Smooth muscle cell (in vitro differentiated cells): Measurements from ENCODE around the gene RNLS. TPM values are rescaled to one million over a fixed set of nuclear protein-coding genes. Genes with fewer than 3 reads are reported as not detected.

Experiments used
- DNase-seq: peaks from one replicate; lab custom pipeline; 2025; ENCODE audit not compliant: unreplicated experiment; lab: John Stamatoyannopoulos, UW
- H2AFZ ChIP-seq: fragments of 200-600 bp; sonication (generic); 2 replicates; pipeline ENCODE4 v1.6.0; 2016; ENCODE audit warnings: antibody characterized with exemption, low read depth, mild to moderate bottlenecking
- H3F3A ChIP-seq: fragments of 200-600 bp; sonication (generic); 2 replicates; pipeline ENCODE4 v1.6.0; 2017; ENCODE audit warnings: antibody characterized with exemption, low read depth
- H3K27ac ChIP-seq: fragments of 200-600 bp; sonication (generic); 2 replicates; pipeline ENCODE4 v1.5.1; 2016; ENCODE audit warnings: low read depth, mild to moderate bottlenecking
- H3K27me3 ChIP-seq: fragments of 200-600 bp; sonication (generic); 2 replicates; pipeline ENCODE4 v1.6.1; 2016; ENCODE audit warnings: low read depth, mild to moderate bottlenecking
- H3K36me3 ChIP-seq: fragments of 200-600 bp; sonication (generic); 2 replicates; pipeline ENCODE4 v1.5.1; 2016; ENCODE audit warnings: low read depth
- H3K4me1 ChIP-seq: fragments of 200-600 bp; sonication (generic); 2 replicates; pipeline ENCODE4 v1.5.1; 2016; ENCODE audit warnings: low read depth
- H3K4me2 ChIP-seq: fragments of 200-600 bp; sonication (generic); 2 replicates; pipeline ENCODE4 v1.6.0; 2016; ENCODE audit warnings: mild to moderate bottlenecking
- H3K4me3 ChIP-seq: fragments of 200-600 bp; sonication (generic); 2 replicates; pipeline ENCODE4 v1.5.1; 2016; ENCODE audit warnings: mild to moderate bottlenecking
- H3K79me2 ChIP-seq: fragments of 200-600 bp; sonication (generic); 2 replicates; pipeline ENCODE4 v1.6.0; 2016; ENCODE audit warnings: low read depth, mild to moderate bottlenecking
- H3K9ac ChIP-seq: fragments of 200-600 bp; sonication (generic); 2 replicates; pipeline ENCODE4 v1.6.0; 2016; ENCODE audit warnings: low read depth
- H3K9me3 ChIP-seq: fragments of 200-600 bp; sonication (generic); replicated peaks from 2 replicates; pipeline ENCODE4 v1.5.1; 2016; ENCODE audit warnings: low read depth
- H4K20me1 ChIP-seq: fragments of 200-600 bp; sonication (generic); 2 replicates; pipeline ENCODE4 v1.6.0; 2016; ENCODE audit warnings: low read depth
- WGBS: methylation state at CpG from one replicate; pipeline ENCODE4 v1.1.7; 2016; ENCODE audit warnings: low lambda C conversion rate; 5-methylcytosine and 5-hydroxymethylcytosine counted together
- polyA plus RNA-seq: library from polyadenylated mRNA; unstranded; fragments of >200 nt; fragmentation: Nextera tagmentation; extraction: Ambion mirVana; gene quantifications from 2 replicates; pipeline ENCODE4 v1.2.1, GENCODE V29; 2016
- total RNA-seq: library from RNA; depleted of rRNA; stranded (reverse); fragments of >200 nt; gene quantifications from 2 replicates; pipeline ENCODE4 v1.2.3, GENCODE V29; 2014
- TF ChIP-seq, protein P1 (sequence below): fragments of 200-600 bp; sonication (generic); IDR thresholded peaks from 2 replicates; pipeline ENCODE4 v1.5.1; 2017; ENCODE audit warnings: borderline replicate concordance, mild to moderate bottlenecking, antibody characterized with exemption; ENCODE audit not compliant: insufficient read depth, poor library complexity, severe bottlenecking

The RNLS gene
- total and polyA plus RNA-seq, 2 experiments from 2014 or later, result 4.8 to 11.2 TPM

DNA sequence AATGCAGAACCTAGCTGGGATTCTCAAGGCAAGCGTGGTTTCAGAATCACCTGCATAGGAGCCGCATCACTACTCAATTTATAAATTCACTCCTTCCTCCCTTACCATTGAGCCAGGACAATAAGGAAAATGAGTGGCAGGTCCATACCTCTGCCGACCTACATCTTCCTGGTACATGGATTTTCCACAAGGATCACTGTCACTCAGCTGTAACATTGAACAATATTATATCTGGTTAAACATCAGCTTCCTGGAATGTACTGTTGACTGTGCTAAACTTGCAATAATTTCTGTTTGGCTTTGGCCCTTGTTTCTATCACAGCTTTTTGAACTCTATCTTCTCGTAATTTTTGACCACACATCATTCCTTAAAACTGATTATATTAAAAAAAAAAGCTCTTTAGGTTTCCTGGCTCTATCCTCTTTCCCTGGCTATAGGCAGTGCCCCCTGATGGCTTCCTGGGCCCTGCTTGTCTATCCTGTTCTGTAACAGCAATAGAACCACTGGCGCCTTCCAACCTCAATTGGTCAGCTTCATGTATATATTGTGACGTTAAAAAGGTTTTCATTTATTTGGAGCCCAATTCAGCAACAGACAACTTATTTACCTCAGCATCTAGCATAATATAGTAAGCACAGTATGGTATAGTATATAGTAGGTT is 59.2 kb downstream of the RNLS start:
- H3K4me3 ChIP-seq, result no peak overlapping the region
- H3K4me1 ChIP-seq, result no peaks in the 10 kb centered on the region
- H3K9ac ChIP-seq, result no peak overlapping the region
- WGBS, result 94% methylated on average over 6 of the region's 6 CpGs
- H3K4me2 ChIP-seq, result no peak overlapping the region
- no peaks in the 10 kb centered on the region for H3K79me2 ChIP-seq
- H3K9me3 ChIP-seq, result no peaks in the 10 kb centered on the region
- DNase-seq, result no peak
- H3F3A ChIP-seq, result no peaks in the 10 kb centered on the region
- H3K27ac ChIP-seq, result no peak overlapping the region
- H3K36me3 ChIP-seq, result no peaks in the 10 kb centered on the region
- no peaks in the 10 kb centered on the region for H4K20me1 ChIP-seq
- peaks cover 25% of the 10 kb centered on the region for H3K27me3 ChIP-seq
- TF ChIP-seq, protein P1, sequence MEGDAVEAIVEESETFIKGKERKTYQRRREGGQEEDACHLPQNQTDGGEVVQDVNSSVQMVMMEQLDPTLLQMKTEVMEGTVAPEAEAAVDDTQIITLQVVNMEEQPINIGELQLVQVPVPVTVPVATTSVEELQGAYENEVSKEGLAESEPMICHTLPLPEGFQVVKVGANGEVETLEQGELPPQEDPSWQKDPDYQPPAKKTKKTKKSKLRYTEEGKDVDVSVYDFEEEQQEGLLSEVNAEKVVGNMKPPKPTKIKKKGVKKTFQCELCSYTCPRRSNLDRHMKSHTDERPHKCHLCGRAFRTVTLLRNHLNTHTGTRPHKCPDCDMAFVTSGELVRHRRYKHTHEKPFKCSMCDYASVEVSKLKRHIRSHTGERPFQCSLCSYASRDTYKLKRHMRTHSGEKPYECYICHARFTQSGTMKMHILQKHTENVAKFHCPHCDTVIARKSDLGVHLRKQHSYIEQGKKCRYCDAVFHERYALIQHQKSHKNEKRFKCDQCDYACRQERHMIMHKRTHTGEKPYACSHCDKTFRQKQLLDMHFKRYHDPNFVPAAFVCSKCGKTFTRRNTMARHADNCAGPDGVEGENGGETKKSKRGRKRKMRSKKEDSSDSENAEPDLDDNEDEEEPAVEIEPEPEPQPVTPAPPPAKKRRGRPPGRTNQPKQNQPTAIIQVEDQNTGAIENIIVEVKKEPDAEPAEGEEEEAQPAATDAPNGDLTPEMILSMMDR, result no peak
- no peak overlapping the region for H2AFZ ChIP-seq

DNA sequence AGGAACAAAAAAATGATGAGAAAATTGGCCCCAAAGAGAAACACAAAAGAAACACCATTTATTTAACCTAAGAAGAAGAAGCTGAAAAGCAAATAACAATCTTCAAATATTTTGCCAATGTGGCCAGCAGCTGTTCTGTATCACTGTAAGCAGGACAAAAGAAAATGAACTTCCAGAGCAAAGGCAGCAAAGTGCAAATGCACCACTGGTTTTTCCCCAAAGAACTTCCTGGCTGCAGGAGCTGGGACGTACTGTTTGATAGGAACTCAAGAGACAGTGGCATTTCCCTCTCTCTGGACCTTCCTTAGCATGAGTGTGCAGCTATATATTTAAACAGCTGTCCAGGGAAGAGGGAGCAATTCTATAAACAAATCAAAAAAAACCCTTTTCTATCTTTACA is 60.4 kb downstream of the RNLS start:
- Histone ChIP-seq H3K4me2 (no peak overlapping the region), H3K36me3 (no peaks in the 10 kb centered on the region), H3K9me3 (no peaks in the 10 kb centered on the region), H3F3A (no peaks in the 10 kb centered on the region), H3K27me3 (peaks cover 36% of the 10 kb centered on the region), H2AFZ (no peak overlapping the region), H4K20me1 (no peaks in the 10 kb centered on the region), H3K27ac (no peak overlapping the region), H3K79me2 (no peaks in the 10 kb centered on the region), H3K4me3 (no peak overlapping the region), H3K4me1 (no peaks in the 10 kb centered on the region), H3K9ac (no peak overlapping the region)
- TF ChIP-seq, protein P1, result no peak
- 50% methylated on average over 1 of the region's 1 CpG for WGBS
- DNase-seq, result no peak

DNA sequence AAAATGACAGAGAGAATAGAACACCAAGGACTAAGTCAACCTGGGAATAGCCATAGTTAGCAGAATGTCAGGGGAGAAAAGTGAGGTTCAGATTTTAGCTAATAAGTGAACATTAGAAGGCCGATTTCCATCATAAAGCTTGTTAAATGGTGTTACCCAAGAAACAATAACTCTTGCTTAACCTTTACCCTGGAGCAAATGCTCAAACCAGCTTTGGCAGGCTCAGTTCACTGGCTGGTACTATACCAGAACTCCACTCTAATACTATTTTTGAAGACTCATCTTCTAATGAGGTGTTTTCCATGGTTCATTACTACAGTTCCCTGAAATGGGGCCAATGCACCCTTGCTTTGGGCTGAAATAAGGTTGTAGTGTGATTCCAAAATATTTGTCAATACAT is 61.3 kb downstream of the RNLS start:
- TF ChIP-seq, protein P1, result no peak
- Histone ChIP-seq H3K4me2 (no peak overlapping the region), H2AFZ (no peak overlapping the region), H3K27me3 (peaks cover 42% of the 10 kb centered on the region), H3K9me3 (no peaks in the 10 kb centered on the region), H3K4me1 (no peaks in the 10 kb centered on the region), H3K9ac (no peak overlapping the region), H3K36me3 (no peaks in the 10 kb centered on the region), H3K27ac (no peak overlapping the region), H3K79me2 (no peaks in the 10 kb centered on the region), H3F3A (no peaks in the 10 kb centered on the region), H3K4me3 (no peak overlapping the region), H4K20me1 (no peaks in the 10 kb centered on the region)
- no peak for DNase-seq
- WGBS, result 89% methylated on average over 1 of the region's 1 CpG

DNA sequence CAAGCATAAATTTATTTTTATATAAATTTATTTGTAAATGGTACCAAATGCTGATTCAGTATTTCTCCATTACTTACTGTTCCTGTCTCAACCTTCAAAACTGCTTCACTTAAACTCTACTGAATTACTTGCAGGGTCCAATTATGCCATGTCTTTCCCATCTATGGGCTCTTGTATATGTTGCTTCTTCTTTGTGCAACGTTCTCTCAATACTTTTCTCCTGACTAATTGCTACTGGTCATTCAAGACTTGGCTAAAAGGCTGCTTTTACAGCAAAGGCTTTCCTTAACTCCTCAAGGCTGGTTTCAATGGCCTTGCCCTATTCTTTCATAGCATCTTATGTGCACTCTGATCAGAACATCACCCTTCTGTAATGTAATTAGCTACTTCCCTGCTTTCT is 67.9 kb downstream of the RNLS start:
- no peaks in the 10 kb centered on the region for H3K9me3 ChIP-seq
- H3K9ac ChIP-seq, result no peak overlapping the region
- H3K27ac ChIP-seq, result no peak overlapping the region
- no peak overlapping the region for H3K4me2 ChIP-seq
- H3F3A ChIP-seq, result no peaks in the 10 kb centered on the region
- no peaks in the 10 kb centered on the region for H3K79me2 ChIP-seq
- H4K20me1 ChIP-seq, result no peaks in the 10 kb centered on the region
- H2AFZ ChIP-seq, result no peak overlapping the region
- H3K4me1 ChIP-seq, result no peaks in the 10 kb centered on the region
- no peak overlapping the region for H3K4me3 ChIP-seq
- WGBS, result 58% methylated on average over 1 of the region's 1 CpG
- TF ChIP-seq, protein P1, result no peak
- peaks cover 31% of the 10 kb centered on the region for H3K27me3 ChIP-seq
- H3K36me3 ChIP-seq, result no peaks in the 10 kb centered on the region
- DNase-seq, result no peak
